HepG2 (cell line): ENCODE results near the gene C22orf31. TPM values are rescaled to one million over a fixed set of nuclear protein-coding genes. Genes with fewer than 3 reads are reported as not detected.

Experiments
- CBFB ChIP-seq: sonication (generic); formaldehyde crosslinking; IDR thresholded peaks from 2 replicates; pipeline ENCODE4 v1.4.0; 2020; ENCODE audit warnings: missing genetic modification reagents
- GABPA ChIP-seq, 2 experiments: IDR thresholded peaks; 2 replicates each; pipeline ENCODE4 v1.6.1; 2011 to 2016; ENCODE audit warnings: low read depth in 2 of 2, low read length in 1 of 2, missing biosample characterization in 1 of 2, missing genetic modification characterization in 1 of 2
- HES4 ChIP-seq: sonication (generic); formaldehyde crosslinking; IDR thresholded peaks from 2 replicates; pipeline ENCODE4 v1.9.0; 2021; ENCODE audit warnings: mild to moderate bottlenecking, missing genetic modification reagents, borderline replicate concordance
- NCOA5 ChIP-seq: sonication (generic); formaldehyde crosslinking; IDR thresholded peaks from 2 replicates; pipeline ENCODE4 v1.4.0; 2020; ENCODE audit warnings: missing genetic modification reagents
- NFIB ChIP-seq: sonication (generic); formaldehyde crosslinking; IDR thresholded peaks from 2 replicates; pipeline ENCODE4 v1.9.0; 2021; ENCODE audit warnings: missing genetic modification reagents, mild to moderate bottlenecking, borderline replicate concordance
- PAF1 ChIP-seq: IDR thresholded peaks from 2 replicates; pipeline ENCODE4 v1.6.1; 2016; ENCODE audit warnings: missing genetic modification reagents, missing compliant biosample characterization
- RAD51 ChIP-seq: fragments of 450-650 bp; IDR thresholded peaks from 2 replicates; pipeline ENCODE4 v1.6.1; 2016; ENCODE audit warnings: borderline replicate concordance
- RBAK ChIP-seq: sonication (generic); formaldehyde crosslinking; IDR thresholded peaks from 2 replicates; pipeline ENCODE4 v1.5.1; 2020; ENCODE audit warnings: mild to moderate bottlenecking, missing genetic modification reagents
- RORA ChIP-seq: sonication (generic); formaldehyde crosslinking; IDR thresholded peaks from 2 replicates; pipeline ENCODE4 v1.5.0; 2020; ENCODE audit warnings: mild to moderate bottlenecking, missing genetic modification reagents, moderate library complexity
- SALL1 ChIP-seq: sonication (generic); formaldehyde crosslinking; IDR thresholded peaks from 2 replicates; pipeline ENCODE4 v1.8.0; 2022; ENCODE audit warnings: mild to moderate bottlenecking, missing genetic modification reagents
- UBTF ChIP-seq: sonication (generic); formaldehyde crosslinking; IDR thresholded peaks from 2 replicates; pipeline ENCODE4 v1.4.0; 2020; ENCODE audit warnings: mild to moderate bottlenecking, missing genetic modification reagents
- ZNF30 ChIP-seq: sonication (generic); formaldehyde crosslinking; IDR thresholded peaks from 2 replicates; pipeline ENCODE4 v1.5.0; 2020; ENCODE audit warnings: mild to moderate bottlenecking, missing genetic modification reagents
- polyA plus RNA-seq, 8 experiments: library from polyadenylated mRNA; depleted of rRNA in 3 of 8; stranded (reverse) in 7 of 8; unstranded in 1 of 8; fragments of >200 nt; fragmentation: Illumina TruSeq in 4 of 8; extraction: Trizol in 4 of 8; gene quantifications; 2 replicates each; pipeline versions ENCODE4 v1.2.1 to v1.2.3, GENCODE V29; 2011 to 2016; ENCODE audit warnings: low read depth in 4 of 8, missing spikeins in 1 of 8, mixed read lengths in 1 of 8; ENCODE audit not compliant: insufficient read depth in 1 of 8
- total RNA-seq, 5 experiments: library from RNA; depleted of rRNA; stranded (reverse); fragments of >200 nt; fragmentation: Illumina TruSeq; extraction: Trizol; gene quantifications; 2 replicates each; pipeline ENCODE4 v1.2.3, GENCODE V29; 2016; ENCODE audit warnings: low read depth in 1 of 5
- TF ChIP-seq, protein P1 (sequence below): sonication (generic); formaldehyde crosslinking; conservative IDR thresholded peaks from 2 replicates; pipeline ENCODE4 v1.4.0; 2020; ENCODE audit warnings: mild to moderate bottlenecking, missing genetic modification reagents, moderate library complexity
- TF ChIP-seq, protein P2 (sequence below): sonication (generic); formaldehyde crosslinking; IDR thresholded peaks from 2 replicates; pipeline ENCODE4 v1.8.1; 2023; ENCODE audit warnings: mild to moderate bottlenecking, missing genetic modification reagents
- TF ChIP-seq, protein P3 (sequence below): IDR thresholded peaks from 2 replicates; pipeline ENCODE4 v1.6.1; 2016; ENCODE audit warnings: mild to moderate bottlenecking

The C22orf31 gene
- total and polyA plus RNA-seq, 2 of the 13 experiments (the other 11 are each of a cell fraction or from before 2014, with no cell fraction given) = not detected

- TF ChIP-seq UBTF (CRISPR knock-in tag) = peak; percentile 71
- no peak for TF ChIP-seq ZNF30 (CRISPR knock-in tag)
- TF ChIP-seq, protein P1, sequence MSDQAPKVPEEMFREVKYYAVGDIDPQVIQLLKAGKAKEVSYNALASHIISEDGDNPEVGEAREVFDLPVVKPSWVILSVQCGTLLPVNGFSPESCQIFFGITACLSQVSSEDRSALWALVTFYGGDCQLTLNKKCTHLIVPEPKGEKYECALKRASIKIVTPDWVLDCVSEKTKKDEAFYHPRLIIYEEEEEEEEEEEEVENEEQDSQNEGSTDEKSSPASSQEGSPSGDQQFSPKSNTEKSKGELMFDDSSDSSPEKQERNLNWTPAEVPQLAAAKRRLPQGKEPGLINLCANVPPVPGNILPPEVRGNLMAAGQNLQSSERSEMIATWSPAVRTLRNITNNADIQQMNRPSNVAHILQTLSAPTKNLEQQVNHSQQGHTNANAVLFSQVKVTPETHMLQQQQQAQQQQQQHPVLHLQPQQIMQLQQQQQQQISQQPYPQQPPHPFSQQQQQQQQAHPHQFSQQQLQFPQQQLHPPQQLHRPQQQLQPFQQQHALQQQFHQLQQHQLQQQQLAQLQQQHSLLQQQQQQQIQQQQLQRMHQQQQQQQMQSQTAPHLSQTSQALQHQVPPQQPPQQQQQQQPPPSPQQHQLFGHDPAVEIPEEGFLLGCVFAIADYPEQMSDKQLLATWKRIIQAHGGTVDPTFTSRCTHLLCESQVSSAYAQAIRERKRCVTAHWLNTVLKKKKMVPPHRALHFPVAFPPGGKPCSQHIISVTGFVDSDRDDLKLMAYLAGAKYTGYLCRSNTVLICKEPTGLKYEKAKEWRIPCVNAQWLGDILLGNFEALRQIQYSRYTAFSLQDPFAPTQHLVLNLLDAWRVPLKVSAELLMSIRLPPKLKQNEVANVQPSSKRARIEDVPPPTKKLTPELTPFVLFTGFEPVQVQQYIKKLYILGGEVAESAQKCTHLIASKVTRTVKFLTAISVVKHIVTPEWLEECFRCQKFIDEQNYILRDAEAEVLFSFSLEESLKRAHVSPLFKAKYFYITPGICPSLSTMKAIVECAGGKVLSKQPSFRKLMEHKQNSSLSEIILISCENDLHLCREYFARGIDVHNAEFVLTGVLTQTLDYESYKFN = peak; percentile 82
- no peak for TF ChIP-seq RAD51
- no peak for TF ChIP-seq RBAK (CRISPR knock-in tag)
- TF ChIP-seq NFIB (CRISPR knock-in tag) = no peak
- TF ChIP-seq, protein P2, sequence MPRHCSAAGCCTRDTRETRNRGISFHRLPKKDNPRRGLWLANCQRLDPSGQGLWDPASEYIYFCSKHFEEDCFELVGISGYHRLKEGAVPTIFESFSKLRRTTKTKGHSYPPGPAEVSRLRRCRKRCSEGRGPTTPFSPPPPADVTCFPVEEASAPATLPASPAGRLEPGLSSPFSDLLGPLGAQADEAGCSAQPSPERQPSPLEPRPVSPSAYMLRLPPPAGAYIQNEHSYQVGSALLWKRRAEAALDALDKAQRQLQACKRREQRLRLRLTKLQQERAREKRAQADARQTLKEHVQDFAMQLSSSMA = no peak
- peak; percentile 85 for TF ChIP-seq CBFB (CRISPR knock-in tag)
- TF ChIP-seq NCOA5 (CRISPR knock-in tag) = no peak
- TF ChIP-seq SALL1 (CRISPR knock-in tag) = peak; percentile 92
- no peak; the same call in 1 of the 2 replicates for TF ChIP-seq HES4
- TF ChIP-seq PAF1 (CRISPR knock-in tag) = no peak
- TF ChIP-seq, protein P3, sequence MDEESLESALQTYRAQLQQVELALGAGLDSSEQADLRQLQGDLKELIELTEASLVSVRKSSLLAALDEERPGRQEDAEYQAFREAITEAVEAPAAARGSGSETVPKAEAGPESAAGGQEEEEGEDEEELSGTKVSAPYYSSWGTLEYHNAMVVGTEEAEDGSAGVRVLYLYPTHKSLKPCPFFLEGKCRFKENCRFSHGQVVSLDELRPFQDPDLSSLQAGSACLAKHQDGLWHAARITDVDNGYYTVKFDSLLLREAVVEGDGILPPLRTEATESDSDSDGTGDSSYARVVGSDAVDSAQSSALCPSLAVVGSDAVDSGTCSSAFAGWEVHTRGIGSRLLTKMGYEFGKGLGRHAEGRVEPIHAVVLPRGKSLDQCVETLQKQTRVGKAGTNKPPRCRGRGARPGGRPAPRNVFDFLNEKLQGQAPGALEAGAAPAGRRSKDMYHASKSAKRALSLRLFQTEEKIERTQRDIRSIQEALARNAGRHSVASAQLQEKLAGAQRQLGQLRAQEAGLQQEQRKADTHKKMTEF (CRISPR knock-in tag) = peak; percentile 85
- no peak for TF ChIP-seq GABPA (IDR thresholded peaks at IDR 0.05; ENCODE audit: low read depth, low read length)
- TF ChIP-seq GABPA (CRISPR knock-in tag; IDR thresholded peaks at IDR 0.05; ENCODE audit: low read depth) = no peak; the same call in 1 of the 2 replicates
- no peak for TF ChIP-seq RORA (CRISPR knock-in tag)
These were observed 30.9 kb downstream of the C22orf31 start (continued) for GRCh38 chr22:29030618-29031226.
